Activated CD8-positive, alpha-beta memory T cell treated with anti-CD3 and anti-CD28 coated beads, Interleukin-2, amount 50 U/mL, for 48 hours (primary cell): Measurements from ENCODE around the gene GSTA3.
"Not testable (repeated sequence)": the region's sequence is repeated elsewhere in the genome, so short reads cannot be mapped to it uniquely, and the experiment has no call there.

ENCODE experiments used
- DNase-seq: peaks from one replicate; pipeline ENCODE4 v3.0.0-alpha.2; 2020

Gene GSTA3

GRCh38 chr6:52909131-52909530, 367 bp downstream of the GSTA3 start:
- no peak for DNase-seq

DNA sequence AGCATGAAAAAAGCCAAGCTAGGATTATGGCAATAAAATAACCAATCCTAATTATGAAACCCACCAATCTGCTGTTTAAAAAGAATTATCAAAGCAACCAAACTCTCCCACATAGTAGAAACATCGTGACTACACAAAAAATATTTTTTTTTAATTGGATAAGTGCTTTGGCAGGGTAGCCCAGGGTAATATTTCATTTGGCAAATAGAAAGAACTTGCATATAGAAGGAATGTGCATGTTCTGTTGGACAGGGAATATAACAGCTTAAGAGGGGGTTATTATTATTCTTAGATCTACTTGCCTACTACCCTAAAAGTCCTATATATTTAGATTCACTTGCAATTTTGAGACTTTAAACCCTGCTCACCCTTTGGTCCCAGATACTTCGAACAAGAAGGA, 972 bp downstream of the GSTA3 start:
- DNase-seq, result no peak

DNA sequence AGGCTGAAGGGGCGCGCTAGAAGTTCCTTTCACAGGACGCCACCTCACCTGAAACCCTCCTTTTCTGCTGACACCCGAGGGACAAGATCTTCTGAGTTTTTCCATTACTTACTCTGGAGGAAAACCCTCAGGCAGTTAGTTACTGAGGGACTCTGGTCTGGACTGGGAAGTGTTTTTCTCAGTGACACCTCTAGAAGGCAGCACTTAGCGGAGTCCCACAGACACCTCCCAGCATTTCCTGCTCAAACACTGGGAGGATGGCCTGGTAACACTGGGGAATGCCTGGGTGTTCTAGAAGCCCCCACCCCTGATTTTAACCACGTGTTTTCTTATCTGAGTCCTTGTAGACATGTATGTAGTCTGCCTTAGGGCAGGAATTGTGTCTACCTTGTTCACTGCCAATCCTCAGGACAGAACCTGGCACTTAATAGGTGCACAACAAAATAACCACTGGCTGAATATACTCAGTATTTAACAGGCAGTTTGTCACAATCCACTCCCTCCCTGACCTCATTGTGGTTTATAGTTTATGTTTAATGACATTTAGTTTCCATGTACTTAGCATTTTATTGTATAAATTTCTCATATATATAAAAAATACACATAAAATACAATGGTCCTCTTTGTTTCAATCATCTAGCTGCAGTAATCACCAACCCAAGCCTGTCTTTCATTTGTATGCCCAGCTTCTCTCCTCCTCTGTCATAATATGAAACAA, 4.8 kb downstream of the GSTA3 start:
- DNase-seq, result no peak

GRCh38 chr6:52900536-52900935, 9.0 kb downstream of the GSTA3 start:
- no peak for DNase-seq

DNA sequence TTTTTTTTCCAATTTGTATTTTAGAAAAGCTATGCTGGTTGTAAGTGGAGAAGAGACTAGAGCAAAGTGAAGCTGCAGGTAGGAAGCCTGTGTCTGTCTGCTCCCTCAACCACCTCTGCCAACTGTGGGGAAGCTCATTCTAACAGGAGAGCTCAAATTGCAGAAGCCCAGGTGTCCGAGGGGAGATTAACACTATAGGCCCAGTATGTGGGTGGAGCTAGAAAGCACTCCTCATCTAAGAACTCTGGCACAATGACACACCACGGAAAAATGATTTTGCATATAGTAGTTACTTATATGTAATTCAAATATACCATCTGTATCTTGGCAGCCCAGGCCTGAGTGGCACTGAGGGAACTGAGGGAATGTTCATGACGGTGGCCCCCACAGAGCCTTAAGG, 13.7 kb downstream of the GSTA3 start:
- DNase-seq, result not testable (repeated sequence)

GRCh38 chr6:52894285-52894684, 15.2 kb downstream of the GSTA3 start:
- DNase-seq, result no peak

DNA sequence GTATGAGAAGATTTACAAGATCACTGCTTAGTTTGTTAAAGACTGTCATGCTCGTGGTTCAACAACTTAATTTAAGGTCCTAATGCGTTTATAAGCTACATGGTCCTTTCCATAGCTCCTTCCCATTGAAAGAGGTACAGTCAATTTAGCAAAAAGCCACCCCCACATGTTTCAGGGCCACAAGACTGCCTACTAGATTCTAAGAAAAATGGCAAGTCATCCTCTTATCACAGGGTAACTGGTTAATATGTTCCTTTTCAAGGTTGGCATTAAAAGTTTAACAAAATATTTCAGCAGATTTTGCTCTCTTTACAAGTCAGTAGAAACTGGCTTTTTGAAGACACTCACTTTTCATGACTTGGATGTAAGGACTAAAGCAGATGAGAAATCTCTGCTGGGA, 15.7 kb downstream of the GSTA3 start:
- no peak for DNase-seq

DNA sequence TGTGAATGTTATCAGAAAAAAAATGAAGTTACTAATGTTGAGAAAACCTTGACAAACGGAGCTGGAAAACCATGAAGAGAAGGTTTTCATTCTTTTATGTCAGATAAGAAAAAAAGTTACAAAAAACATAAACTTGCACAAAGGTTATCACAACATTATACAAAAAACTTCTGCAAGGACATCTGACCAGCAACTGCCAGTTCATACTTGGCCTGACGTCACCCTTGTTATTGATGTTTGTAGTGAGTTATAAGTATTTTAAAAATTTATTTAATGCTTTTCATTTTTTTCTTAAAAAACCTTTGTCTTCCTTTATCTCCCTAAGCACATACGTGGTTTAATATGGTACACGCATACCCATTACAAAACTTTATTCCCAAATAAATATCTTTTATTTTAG, 16.3 kb downstream of the GSTA3 start:
- no peak for DNase-seq

GRCh38 chr6:52890018-52890417, 19.5 kb downstream of the GSTA3 start:
- no peak for DNase-seq

GRCh38 chr6:52887910-52888524, 21.5 kb downstream of the GSTA3 start:
- DNase-seq, result no peak

DNA sequence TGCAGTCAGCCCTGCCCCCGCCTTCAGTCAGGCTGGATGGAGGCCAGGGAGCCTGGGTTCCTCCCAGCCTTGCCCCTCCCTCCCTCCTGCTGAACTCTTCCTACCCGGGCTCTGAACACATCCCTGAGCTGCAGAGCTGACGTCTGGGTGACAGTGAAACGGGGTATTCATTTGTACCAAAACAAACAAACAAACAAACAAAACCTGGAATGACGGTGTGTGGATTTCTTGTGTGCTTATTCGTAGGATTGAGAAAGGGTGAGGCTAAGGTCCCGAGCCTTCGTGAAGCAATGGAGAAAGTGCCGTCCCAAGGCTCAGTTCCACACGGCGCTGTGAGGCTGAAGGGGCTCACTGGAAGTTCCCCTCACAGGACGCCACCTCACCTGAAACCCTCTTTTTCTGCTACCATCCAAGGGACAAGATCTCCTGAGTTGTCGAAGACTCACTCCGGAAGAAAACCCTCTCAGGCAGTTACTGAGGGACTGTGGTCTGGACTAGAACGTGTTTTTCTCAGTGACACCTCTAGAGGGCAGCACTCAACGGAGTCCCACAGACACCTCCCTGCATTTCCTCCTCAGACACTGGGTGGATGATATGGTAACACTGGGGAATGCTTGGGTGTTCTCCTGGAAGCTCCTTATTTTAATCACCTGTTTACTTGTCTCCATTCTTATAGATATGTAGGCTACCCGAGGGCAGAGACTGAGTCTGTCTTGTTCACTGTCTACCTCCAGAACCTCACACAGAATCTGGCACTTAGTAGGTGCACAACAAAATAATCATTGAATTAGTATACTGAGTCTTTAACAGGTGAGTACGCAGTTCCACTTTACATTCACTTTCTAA, 27.3 kb downstream of the GSTA3 start:
- DNase-seq, result peak; percentile 68

DNA sequence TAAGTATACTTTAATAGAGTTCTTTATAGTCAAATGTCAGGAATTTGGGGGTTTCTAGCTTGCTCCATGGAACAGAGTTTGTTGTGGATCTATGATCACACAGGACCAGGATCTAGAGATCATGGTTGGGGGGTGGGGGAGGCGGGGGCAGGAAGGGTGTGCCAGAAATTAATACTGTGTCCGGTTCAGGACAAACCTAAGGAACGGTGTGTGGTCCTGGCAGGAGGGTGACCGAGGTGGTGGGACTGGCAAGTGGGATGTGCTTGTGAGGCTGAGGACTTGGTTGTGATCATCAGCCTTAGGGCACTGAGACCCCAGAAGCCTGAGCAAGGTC, 27.9 kb downstream of the GSTA3 start:
- DNase-seq, result no peak

DNA sequence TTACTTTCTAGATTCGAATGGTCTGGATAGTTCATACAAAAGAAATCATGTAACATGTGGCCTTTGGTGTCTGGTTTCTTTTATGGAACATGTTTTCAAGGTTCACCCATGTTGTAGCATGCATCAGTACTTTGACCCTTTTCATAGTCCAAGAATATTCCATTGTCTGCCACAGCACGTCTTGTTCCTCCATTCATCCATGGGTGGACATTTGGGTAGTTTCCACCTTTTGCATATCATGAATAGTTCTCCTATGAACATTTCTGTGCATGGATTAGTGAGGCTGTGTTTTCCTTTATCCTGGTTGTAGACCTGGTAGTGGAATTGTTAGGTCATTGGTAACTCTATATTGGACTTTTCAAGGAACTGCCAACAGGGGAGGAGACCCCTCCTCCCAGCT, 31.7 kb downstream of the GSTA3 start:
- no peak for DNase-seq

- DNase-seq, result no peak
Observed at GRCh38 chr6:52877168-52877567, 32.3 kb downstream of the GSTA3 start.

DNA sequence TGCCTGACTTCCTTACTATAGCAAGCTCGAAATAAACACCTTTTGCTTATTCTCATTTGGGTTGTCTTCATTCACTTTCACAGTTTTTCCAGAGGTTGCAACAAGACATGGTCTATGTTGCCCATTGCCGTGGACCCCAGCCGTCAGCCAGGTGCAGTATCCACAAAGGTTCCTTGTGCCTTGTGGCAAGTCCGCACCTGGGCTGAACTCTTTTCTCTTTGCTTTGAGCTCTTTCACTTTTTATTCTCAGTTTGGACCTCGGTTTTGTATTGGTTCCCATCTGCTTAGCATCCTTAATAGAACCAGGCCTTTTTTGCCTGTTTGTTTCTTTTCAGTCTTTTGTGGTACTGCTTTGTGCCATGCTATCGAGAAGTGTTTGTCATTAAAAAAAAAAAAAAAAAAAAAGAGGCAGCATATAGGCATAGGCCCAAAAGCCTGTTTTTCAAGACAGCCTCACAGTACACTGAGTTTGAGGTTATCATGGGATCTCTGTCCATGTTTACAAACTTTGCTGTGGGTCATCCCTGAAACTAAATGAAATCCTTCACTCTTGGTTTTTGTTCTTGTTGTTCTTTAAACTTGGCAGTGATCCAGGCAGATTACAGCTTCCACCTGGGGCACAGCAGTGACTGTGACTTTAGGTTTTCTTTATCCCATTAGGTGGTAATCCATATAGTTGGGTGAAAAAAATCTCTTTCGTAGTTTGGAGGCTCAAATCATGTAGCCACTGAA, 33.3 kb downstream of the GSTA3 start:
- DNase-seq, result no peak

DNA sequence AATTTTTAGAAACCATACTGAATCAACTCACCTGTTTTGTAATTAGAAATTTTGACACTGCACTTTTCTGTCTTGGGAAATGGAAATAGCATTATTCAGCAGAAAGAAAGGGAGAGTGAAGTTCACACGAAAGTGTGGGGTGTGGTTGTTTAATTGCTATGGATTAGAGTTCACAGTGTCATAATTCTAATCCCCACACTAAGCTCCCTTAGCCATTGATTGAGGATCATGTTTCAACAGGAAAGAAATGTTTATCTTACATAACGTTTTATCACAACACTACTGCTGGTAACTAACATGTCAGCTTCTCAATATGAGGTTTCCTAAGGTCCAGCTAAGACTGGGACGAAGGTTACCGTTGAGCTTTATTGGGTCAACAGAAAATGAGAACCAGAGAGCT, 37.5 kb downstream of the GSTA3 start:
- DNase-seq, result no peak

DNA sequence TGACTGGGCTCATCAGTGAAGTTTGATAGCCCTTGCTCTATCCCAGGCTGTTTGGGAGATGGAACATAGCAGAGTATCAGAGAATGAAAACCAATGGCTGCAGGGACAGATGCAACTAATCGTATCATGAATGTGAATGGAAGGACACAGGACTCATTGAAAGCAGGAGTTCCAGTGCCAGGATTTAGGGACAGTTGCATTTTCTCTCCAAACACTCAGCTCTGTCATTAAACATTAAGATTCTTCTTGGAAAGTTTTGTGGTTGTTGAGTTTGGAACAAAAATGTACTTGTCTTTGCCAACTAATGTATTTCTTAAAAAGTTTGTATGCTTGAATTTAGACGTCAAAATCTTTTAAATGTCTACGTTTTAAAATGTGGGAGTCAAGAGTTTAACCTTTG, 37.9 kb downstream of the GSTA3 start:
- DNase-seq, result no peak

GRCh38 chr6:52870335-52871091, 39.0 kb downstream of the GSTA3 start:
- DNase-seq, result not testable (repeated sequence)

- not testable (repeated sequence) for DNase-seq
Observed at GRCh38 chr6:52868899-52869298, 40.6 kb downstream of the GSTA3 start.

GRCh38 chr6:52868240-52868639, 41.3 kb downstream of the GSTA3 start:
- DNase-seq, result no peak

- not testable (repeated sequence) for DNase-seq
Observed at GRCh38 chr6:52861151-52861550, 48.3 kb downstream of the GSTA3 start.

DNA sequence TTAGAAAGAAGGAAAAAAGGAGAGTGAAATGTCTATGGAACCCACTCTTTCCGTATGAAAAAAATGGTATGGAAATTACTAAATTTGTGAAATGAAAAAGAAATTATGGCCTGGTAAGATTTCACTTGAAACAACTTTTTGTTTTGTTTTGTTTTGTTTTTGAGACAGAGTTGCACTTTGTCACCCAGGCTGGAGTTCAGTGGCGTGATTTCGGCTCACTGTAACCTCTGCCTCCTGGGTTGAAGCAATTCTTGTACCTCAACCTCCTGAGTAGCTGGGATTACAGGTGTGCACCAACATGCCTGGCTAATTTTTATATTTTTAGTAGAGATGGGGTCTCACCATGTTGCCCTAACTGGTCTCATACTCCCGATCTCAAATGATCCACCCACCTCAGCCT, 51.1 kb downstream of the GSTA3 start:
- DNase-seq, result no peak

- not testable (repeated sequence) for DNase-seq
Observed at GRCh38 chr6:52856137-52856536, 53.4 kb downstream of the GSTA3 start.
